NCI-H1105 (cell line): ENCODE results near the gene GABRD.
"Not testable (repeated sequence)": the region's sequence is repeated elsewhere in the genome, so short reads cannot be mapped to it uniquely, and the experiment has no call there.

Source experiments
- DNase-seq: peaks from one replicate; lab custom pipeline; 2025; lab: John Stamatoyannopoulos, UW

GABRD gene, protein sequence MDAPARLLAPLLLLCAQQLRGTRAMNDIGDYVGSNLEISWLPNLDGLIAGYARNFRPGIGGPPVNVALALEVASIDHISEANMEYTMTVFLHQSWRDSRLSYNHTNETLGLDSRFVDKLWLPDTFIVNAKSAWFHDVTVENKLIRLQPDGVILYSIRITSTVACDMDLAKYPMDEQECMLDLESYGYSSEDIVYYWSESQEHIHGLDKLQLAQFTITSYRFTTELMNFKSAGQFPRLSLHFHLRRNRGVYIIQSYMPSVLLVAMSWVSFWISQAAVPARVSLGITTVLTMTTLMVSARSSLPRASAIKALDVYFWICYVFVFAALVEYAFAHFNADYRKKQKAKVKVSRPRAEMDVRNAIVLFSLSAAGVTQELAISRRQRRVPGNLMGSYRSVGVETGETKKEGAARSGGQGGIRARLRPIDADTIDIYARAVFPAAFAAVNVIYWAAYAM

DNA sequence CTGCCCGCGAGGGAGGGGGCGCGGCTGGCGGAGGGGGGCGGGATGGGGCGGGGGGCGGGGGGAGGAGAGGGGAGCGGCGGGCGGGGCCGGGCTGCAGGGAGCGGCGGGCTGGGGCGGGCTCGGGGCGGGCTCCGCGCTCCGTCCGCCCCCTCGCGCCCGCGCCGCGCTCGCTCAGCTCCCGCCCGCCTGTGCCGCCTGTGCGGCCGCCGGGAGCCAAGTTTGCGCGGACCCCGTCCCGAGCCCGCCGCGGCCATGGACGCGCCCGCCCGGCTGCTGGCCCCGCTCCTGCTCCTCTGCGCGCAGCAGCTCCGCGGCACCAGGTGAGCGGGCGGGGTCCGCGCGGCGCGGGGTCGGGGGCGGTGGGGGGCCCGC lies at the start of gene GABRD:
GABRD (plus strand) TSS at position 174 of the 372 bp plus-strand sequence; CDS start at position 253, 79 bp downstream.
- DNase-seq, result peak; percentile 30

DNA sequence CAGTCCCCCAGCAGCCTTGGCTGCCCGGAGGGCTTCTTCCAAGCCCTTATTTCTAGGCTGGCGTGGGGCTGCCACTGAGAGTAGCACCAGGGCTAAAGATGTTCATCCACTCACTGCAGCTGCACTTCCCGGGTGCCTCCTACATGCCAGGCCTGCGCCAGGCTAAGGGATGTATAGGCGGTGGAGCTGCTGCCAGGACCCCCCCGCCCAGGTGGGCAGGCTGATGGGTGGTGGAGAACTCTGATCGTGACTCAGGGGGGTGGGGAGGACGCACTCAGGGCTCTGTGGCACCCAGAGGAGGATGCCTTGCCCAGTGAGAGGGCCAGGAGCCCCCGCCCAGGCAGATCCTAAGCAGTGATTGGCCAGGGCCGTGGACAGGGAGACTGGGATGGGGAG lies 49.6 kb upstream of the GABRD start:
- no peak for DNase-seq

DNA sequence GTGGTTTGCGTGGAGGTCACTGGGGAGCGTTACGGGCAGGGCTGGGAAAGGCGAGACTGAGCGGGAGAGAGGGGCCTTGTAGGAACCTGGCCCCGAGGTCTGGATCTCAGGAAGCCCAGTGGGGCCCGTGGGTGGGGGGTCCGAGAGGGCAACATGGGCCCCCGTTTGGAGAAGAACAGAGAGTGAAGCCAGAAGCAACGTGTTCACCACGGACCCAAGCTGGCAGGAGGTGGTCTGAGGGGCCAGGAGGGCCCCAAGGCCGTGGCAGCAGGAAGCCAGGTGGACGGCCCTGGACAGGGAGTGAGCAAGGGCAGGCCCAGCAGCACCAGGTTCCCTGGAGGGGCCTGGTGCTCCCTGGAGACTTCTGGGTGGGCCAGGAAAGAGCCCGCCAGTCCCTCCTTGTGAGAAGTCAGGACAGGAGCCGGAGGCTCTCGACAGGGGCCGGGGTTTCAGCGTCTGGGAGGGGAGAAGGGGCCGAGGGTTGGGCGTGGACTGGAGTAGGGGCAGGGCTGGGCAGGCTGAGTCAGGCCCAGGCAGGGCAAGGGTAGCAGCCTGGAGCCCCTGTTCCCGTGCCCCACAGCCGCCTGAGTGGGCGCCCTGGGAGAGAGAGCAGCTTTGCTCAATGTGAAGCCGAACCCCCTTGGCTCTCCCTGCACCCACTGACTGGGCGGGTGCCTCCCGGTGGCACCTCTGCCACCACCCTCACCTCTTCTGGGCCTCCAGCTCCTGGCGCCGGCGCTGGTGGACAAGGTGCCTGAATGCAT lies 49.0 kb upstream of the GABRD start:
- DNase-seq, result no peak

DNA sequence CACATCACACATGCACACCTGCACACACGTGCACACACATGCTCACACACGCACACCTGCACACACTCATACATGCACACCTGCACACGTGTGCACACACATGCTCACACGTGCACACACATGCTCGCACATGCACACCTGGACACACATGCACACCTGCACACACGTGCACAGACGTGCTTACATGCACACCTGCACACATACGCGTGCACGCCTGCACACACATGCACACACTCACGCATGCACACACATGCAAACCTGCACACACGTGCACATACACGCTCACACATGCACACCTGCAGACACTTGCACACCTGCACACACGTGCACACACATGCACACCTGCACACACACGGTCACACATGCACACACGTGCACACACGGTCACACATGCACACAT lies 48.1 kb upstream of the GABRD start:
- DNase-seq, result no peak

DNA sequence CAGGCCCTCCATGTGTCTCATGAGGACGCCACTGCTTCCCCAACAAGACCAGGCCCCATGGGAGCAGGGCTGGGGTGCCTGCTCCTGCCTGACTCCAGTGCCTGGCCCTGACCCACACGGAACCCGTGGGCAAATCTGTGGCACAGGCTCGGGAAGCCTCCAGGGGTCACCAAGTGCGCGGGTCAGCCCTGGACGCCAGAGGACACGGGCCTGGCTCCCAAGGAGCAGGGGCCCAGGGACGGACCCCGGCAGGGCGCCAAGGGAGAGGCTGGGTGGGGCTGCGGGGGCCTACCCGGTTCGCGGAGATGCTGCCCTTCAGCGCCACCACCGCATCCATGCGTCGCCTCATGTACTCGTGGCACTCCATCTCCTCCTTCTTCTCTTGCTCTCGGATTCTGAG lies 47.5 kb upstream of the GABRD start:
- DNase-seq, result no peak

DNA sequence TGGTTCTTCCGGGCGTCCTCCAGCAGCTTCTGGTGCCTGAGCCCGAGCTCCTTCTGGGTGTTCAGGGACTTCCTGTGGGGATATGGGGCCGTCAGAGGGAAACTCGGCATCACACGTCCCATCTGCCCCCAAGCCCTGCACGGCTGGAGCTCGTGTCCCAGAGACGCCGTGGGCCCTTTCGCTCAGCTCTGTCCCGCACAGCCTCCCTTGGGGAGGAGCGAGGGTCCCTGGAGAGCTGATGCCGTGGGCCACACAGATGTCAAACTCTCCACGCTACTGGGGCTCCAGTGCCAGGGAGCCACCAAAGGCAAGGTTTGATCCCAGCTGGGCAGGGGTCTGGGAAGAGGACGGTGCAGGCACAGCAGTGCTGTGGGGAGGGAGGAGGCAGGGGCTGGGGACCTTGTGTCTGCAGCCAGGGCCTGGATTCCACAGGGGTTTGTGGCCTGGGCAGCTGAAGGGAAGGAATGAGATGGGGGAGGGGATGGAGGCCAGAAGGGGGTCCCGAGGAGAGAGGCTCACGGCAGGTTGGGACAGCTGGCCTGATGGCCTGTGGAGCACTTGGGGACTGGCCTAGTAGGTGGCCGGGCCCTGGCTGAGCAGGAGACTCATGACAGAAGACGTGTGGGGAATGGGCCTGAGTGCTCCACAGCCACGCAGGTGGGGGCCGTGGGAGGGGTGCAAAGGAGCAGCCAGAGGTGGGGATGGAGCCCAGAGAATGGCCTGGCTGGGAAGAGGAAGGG lies 46.0 kb upstream of the GABRD start:
- DNase-seq, result no peak

DNA sequence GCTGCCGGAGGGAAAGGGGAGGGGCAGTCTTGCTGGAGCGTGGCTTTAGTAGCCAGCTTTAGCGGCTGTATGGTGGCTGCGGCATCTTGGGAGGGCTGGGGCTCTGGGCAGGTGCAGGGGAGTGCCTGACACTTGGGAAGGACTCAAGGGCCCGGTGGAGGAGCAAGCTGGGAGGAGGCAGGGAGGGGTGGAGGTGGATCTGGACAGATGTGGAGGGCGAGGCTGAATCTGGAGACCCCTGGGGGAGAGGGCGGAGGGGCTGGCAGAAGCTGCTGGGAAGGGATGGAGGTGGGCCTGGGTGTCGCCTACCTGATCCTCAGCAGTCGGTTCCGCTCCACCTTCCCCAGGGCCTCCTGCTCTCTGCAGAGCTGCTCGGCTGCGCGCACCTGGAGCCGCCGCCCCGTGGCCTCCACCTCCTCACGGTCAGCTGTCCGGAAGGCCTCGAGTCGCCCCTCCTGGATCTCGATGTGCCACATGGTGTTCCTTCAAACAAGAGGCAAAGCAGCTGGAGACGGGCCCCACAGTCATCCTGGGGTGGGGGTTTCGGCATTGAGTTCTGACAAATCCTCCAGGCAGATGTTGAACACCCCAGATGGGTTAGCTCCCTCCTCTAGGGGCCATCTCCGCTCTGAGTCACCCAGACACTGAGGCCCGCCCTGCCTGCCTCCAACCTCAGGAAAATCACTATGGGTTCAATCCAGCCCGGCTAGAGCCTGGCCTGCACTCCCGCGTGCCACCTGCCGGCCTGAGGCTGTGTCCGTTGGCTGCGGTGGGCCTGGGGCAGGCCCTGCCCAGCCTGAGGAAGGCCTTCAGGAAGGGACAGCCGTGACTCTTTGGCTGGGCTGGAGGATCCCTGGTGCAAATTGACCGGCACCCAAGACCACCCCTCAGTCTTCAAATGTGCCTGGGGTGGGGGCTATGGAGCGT lies 45.2 kb upstream of the GABRD start:
- no peak for DNase-seq

DNA sequence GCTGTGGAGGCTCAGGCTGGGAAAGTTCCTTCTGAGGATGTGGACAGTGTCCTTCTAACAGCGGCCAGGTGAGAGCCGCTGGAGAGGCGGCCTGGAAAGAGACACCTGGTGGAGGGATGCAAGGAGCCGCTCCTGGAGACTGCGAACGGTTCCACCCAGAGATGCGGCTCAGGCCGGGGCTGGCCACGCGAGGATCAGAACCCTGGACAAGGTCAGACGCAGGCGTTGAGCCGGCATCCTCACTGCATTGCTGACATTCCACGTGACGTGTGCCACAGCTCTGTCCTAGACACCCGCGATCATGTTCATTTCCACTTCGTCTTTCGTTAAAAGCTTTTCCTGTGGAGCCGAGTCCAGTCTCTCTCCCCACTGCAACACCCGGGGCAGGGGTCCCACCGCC lies 44.3 kb upstream of the GABRD start:
- no peak for DNase-seq

DNA sequence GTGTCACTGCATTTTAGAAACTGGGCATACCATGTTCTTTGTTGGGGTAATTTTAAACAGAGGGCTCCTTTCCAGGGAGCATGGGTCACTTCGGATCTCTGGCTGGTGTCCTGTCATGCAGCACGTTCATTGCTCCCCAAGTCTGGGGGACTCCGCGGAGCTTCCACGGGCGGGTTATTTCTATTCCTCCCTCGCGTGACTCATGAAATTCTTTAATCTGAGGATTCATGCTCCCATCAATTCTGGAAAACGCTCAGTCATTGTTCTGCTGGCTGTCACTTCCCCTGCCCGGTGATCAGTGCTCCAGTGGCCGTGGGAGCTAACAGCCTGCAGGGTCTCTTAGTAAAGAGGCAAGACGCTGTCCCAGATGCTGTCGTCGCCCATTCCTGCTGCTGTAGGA lies 43.6 kb upstream of the GABRD start:
- DNase-seq, result no peak

DNA sequence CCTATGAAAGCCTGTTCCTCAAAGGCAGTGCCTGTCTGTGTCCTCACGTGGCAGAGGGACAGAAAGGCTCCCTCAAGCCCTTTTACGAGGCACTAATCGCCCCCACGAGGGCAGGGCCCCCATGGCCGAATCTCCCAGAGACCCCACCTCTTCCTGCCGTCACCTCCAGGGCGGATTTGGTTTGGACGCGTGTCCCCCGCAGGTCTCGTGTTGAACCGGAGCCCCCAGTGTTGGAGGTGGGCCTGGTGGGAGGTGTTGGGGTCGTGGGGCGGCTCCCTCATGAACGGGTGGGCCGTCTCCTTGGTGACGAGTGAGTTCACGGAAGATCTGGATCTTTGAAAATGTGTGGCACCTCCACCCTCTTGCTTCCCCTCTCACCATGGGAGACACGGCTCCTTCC lies 43.1 kb upstream of the GABRD start:
- no peak for DNase-seq

DNA sequence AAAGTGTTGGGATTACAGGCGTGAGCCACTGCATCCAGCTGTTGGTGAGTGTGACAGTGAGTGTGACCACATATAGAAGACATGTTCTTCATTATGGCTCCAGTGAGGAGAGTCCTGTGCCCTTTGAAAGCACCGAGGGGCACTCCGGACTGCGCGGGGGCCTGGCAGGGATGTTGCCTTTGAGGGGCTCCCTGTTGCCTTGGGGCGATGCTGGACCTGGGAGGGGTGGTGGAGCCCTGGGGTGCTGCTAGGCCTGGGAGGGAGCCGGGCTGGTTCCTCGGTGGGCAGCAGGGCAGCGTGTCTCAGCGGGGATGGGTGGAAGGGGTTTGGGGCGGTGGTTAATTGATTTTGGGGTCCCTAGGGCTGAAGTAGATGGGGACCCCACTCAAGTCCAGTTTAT lies 41.0 kb upstream of the GABRD start:
- DNase-seq, result no peak

DNA sequence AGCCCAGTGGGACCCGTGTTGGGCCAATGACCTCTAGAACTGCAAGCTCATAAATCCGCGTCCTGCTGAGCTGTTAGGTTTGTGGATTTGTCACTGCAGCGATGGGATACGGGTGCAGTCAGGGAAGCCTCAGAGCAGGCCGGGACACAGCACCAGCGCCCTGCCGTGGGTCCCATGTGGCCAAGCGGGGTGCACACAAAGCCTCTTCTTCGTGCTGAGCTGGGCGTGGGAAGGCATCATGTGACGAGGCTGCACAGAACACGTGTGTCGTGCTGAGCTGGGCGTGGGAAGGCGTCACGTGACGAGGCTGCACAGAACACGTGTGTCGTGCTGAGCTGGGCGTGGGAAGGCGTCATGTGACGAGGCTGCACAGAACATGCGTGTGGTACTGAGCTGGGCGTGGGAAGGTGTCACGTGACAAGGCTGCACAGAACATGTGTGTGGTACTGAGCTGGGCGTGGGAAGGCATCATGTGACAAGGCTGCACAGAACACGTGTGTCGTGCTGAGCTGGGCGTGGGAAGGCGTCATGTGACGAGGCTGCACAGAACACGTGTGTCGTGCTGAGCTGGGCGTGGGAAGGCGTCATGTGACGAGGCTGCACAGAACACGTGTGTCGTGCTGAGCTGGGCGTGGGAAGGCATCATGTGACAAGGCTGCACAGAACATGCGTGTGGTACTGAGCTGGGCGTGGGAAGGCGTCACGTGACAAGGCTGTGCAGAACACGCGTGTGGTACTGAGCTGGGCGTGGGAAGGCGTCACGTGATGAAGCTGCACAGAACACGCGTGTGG lies 40.3 kb upstream of the GABRD start:
- not testable (repeated sequence) for DNase-seq

DNA sequence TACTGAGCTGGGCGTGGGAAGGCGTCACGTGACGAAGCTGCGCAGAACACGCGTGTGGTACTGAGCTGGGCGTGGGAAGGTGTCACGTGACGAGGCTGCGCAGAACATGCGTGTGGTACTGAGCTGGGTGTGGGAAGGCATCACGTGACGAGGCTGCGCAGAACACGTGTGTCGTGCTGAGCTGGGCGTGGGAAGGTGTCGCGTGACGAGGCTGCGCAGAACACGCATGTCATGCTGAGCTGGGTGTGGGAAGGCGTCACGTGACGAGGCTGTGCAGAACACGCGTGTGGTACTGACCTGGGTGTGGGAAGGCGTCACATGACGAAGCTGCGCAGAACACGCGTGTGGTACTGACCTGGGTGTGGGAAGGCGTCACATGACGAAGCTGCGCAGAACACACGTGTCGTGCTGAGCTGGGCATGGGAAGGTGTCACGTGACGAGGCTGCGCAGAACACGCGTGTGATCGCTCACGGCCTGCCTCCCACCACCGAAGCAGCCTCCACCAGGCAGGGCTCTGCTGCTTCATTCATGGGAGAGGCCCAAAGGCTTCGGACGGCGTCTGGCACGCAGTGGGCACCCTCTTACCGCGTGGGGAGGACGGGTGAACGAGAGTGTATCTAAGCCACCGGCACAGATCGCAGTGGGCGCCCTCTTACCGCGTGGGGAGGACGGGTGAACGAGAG lies 39.5 kb upstream of the GABRD start:
- DNase-seq, result no peak

DNA sequence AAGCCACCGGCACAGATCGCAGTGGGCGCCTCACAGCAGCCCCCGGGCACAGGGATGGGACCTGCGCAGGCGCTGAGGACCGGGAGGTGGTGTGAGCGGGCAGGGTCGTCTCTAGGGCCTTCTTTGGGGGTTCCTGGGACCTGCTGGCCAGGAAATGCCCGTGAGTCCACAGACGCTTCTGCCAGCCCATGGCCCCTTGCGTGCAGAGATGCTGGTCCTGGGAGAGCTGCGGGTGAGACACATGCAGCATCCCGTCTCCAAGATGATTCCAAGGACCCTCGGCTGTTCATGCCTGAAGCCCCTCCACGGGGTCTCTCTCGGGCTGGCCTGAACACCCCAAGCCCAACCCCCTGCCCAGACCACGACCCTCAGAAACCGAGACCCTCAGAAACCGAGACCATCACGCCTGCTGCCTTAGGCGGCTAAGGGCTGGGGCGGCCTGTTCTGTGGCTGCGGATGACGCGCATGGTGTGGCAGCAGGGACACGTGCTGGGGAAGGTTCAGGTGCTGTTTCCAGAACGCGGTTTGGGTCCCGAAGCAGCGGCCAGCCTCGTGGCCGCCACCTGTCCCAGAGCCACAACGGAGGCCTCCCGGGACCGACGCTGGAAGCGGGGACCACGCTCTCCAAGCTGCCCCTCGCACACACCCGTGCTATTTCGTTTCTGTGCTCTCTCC lies 38.5 kb upstream of the GABRD start:
- no peak for DNase-seq

DNA sequence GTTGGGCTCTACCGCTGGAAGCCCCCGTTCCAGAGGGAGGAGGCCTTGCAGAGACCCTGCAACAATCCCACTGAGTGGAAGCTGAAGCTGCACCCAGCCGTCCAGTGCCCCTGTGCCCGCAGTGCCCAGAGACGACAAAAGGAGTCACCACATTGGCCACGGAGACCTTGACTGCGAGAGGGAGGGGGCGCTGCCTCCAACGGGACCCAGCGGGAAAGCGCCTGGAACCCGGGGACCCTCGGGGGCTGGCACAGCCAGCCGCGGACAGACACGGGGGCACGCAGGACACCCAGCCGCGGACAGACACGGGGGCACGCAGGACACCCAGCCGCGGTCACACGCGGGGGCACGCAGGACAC lies 38.0 kb upstream of the GABRD start:
- no peak for DNase-seq

DNA sequence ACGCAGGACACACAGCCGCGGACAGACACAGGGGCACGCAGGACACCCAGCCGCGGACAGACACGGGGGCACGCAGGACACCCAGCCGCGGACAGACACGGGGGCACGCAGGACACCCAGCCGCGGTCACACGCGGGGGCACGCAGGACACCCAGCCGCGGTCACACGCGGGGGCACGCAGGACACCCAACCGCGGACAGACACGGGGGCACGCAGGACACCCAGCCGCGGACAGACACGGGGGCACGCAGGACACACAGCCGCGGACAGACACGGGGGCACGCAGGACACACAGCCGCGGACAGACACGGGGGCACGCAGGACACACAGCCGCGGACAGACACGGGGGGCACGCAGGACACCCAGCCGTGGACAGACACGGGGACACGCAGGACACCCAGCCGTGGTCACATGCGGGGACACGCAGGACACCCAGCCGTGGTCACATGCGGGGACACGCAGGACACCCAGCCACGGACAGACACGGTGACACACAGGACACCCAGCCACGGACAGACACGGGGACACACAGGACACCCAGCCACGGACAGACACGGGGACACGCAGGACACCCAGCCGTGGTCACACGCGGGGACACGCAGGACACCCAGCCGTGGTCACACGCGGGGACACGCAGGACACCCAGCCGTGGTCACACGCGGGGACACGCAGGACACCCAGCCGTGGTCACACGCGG lies 37.4 kb upstream of the GABRD start:
- DNase-seq, result not testable (repeated sequence)

DNA sequence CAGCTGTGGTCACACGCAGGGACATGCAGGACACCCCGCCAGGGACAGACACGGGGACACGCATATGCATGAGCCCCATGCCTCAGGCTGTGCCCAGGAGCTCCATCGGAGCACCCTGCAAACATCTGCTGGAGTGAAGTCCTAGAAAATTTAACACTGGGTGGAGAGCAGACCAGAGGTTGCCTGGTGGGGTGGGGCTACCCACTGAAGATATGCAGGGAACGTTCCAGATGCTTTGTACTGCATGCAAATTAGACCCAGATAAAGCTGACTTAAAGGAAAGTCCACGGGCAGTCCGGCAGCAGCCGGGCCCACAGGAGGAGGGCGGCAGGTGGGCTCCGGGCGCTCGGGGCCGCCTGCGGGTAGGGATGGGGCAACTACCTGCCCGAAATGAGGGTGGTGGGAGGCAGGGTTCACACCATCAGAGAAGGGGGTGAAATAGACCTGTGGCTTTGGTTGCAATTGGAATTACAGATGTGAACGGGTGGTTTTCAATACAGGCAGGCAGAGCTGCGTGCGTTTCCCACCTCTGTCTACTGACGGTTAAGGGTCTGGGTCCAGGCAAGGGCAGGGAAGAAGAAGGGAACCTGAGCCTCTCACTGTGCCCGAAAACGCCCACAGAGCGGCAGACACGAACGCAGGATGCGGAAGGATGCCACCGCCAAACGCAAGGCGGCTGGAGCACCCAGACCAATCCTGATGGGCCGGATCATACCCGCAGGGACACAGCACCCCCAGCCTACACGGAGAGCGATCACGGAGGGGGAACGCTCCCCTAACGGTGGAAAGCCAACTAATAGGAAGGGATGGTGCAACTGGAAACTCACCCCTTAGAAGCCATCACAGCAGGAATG lies 36.5 kb upstream of the GABRD start:
- no peak for DNase-seq

DNA sequence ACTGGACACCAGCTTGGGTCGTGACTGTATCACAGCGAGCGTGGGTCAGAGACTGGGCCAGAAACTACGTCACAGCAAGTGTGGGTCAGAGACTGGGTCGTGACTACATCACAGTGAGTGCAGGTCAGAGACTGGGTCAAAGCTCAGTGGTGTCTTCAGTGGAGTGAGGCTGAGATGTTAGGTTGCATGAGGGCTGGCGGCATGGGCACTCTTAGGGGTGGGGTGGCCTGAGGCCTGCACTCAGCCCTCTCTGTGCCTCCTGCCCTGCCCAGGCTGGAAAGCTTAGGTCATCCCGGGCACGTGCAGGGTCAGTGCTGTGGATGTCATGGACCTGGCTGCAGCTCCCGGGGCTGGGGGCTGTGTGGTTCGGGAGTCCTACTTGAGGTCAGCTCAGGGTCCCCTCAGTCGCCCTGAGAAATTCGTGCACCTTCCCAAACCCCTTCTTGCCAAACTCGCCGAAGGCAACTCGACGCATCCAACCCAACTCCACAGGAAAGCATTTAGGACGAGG lies 34.5 kb upstream of the GABRD start:
- DNase-seq, result no peak
